ENCODE data around the gene PDZRN3. TPM values are rescaled to one million over a fixed set of nuclear protein-coding genes. Genes with fewer than 3 reads are reported as not detected.
A peak's percentile ranks its signal among the peaks of the same experiment; 100 is the strongest.

Gene PDZRN3
- total and polyA plus RNA-seq, 2 donors (not counting 1 experiment from before 2014, with no cell fraction given): 14.6 to 56.3 TPM

- Histone ChIP-seq H4K20me1 (ENCODE audit: control insufficient read depth, extremely low read depth, insufficient read depth, low read length) (no peaks in the 10 kb centered on the region), H3K4me3 (replicated peaks in 1 of 4; ENCODE audit: control extremely low read depth in 1 of 4, insufficient read depth in 1 of 4, low read depth in 3 of 4, low read length in 4 of 4) (no peak overlapping the region), H3K27ac (ENCODE audit: insufficient read depth, low read length) (no peak overlapping the region), H3K79me2 (ENCODE audit: control insufficient read depth, insufficient read depth, low read length) (no peaks in the 10 kb centered on the region), H3K9ac (ENCODE audit: insufficient read depth, low read length) (no peak overlapping the region), H2AFZ (ENCODE audit: low read length) (no peak overlapping the region), H3K4me1 (ENCODE audit: control insufficient read depth, extremely low read depth, insufficient read depth, low read length) (peaks cover 6% of the 10 kb centered on the region), H3K9me3 (ENCODE audit: control insufficient read depth, insufficient read depth, low read depth, low read length) (no peaks in the 10 kb centered on the region), H3K27me3 (ENCODE audit: control insufficient read depth, insufficient read depth, low read length) (no peaks in the 10 kb centered on the region), H3K36me3 (ENCODE audit: control insufficient read depth, insufficient read depth, low read length) (no peaks in the 10 kb centered on the region), H3K4me2 (ENCODE audit: extremely low read depth, insufficient read depth, low read length) (no peak overlapping the region)
- DNase-seq (ENCODE audit: low read depth in 2 of 2): no peak
- TF ChIP-seq CTCF (conservative IDR thresholded peaks at IDR 0.05 in 1 of 2, IDR thresholded peaks at IDR 0.05 in 1 of 2; ENCODE audit: low read depth in 1 of 2, low read length in 2 of 2): no peak
- no peak for TF ChIP-seq EZH2 (IDR thresholded peaks at IDR 0.05; ENCODE audit: low read length, missing control alignments)
Observed at GRCh38 chr3:73497646-73498406, 126.9 kb downstream of the PDZRN3 start.

DNA sequence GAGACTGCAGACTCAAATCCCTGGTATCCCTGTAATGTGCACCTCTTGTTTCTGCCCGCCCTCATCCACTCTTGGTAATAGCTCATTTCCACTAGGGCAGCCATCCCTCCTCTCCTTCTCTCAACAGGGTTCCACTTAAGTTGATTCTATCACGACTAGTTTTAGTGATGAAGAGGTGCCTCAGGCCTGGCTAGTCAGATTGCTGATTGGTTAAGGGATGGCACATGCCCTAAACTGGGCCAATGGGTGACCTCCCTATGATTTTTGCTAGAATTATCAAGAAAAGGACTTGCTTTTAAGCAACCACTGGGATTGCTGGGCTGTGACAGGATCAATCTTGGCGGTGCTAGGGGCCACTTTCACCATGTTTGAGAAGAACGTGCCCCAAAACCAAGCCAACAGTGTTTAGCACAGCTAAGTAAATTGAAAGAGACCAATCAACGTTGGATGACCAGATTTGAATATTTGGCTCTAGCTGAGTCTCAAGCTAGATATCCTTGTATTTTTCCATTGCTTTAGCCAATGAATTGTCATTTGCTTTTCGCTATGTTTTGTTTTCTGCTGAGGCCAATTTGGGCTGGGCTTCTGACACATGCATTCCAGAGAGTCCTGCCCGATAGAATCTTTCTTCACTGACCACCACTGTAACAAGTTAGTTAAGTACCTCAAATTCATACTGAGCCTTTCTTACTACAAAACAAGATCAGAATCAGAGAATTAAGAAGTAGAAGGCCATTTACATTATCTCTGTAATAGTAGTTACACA, 131.0 kb downstream of the PDZRN3 start:
- Histone ChIP-seq H3K79me2 (ENCODE audit: control insufficient read depth, insufficient read depth, low read length) (no peaks in the 10 kb centered on the region), H4K20me1 (ENCODE audit: control insufficient read depth, extremely low read depth, insufficient read depth, low read length) (no peaks in the 10 kb centered on the region), H3K27me3 (ENCODE audit: control insufficient read depth, insufficient read depth, low read length) (no peaks in the 10 kb centered on the region), H3K4me1 (ENCODE audit: control insufficient read depth, extremely low read depth, insufficient read depth, low read length) (peaks cover 6% of the 10 kb centered on the region), H3K36me3 (ENCODE audit: control insufficient read depth, insufficient read depth, low read length) (no peaks in the 10 kb centered on the region), H3K27ac (ENCODE audit: insufficient read depth, low read length) (peak overlapping the region; percentile 59), H3K9me3 (ENCODE audit: control insufficient read depth, insufficient read depth, low read depth, low read length) (no peaks in the 10 kb centered on the region), H3K9ac (ENCODE audit: insufficient read depth, low read length) (no peak overlapping the region), H3K4me2 (ENCODE audit: extremely low read depth, insufficient read depth, low read length) (peak overlapping the region; percentile 54), H2AFZ (ENCODE audit: low read length) (no peak overlapping the region), H3K4me3 (replicated peaks in 1 of 4; ENCODE audit: control extremely low read depth in 1 of 4, insufficient read depth in 1 of 4, low read depth in 3 of 4, low read length in 4 of 4) (no peak overlapping the region)
- DNase-seq (ENCODE audit: low read depth in 2 of 2): peak; percentile 46 to 91
- TF ChIP-seq EZH2 (IDR thresholded peaks at IDR 0.05; ENCODE audit: low read length, missing control alignments) (no peak), CTCF (conservative IDR thresholded peaks at IDR 0.05 in 1 of 2, IDR thresholded peaks at IDR 0.05 in 1 of 2; ENCODE audit: low read depth in 1 of 2, low read length in 2 of 2) (no peak)

DNA sequence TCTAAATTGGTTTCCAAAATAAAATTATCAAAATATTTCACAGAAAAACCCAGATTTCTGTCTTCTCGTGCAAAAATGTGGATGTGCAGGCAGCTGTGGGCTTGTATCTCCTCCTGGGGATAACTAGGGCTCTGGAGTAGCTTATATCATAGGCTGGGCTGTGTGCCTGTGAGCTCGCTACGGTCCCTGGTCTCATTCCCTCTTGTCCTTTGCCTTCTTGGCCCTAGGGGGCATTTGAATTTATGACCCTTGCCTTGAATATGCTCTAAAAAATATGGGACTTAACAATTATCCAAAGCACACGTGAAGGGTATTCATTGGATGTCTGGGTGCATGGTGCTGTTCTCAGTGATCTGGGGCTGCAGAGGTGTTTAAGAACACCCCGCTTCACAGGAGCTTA, 132.6 kb downstream of the PDZRN3 start:
- H3K9ac ChIP-seq (ENCODE audit: insufficient read depth, low read length): no peak overlapping the region
- H3K27me3 ChIP-seq (ENCODE audit: control insufficient read depth, insufficient read depth, low read length): no peaks in the 10 kb centered on the region
- H3K4me3 ChIP-seq (replicated peaks in 1 of 4; ENCODE audit: control extremely low read depth in 1 of 4, insufficient read depth in 1 of 4, low read depth in 3 of 4, low read length in 4 of 4): no peak overlapping the region
- no peak overlapping the region for H3K27ac ChIP-seq (ENCODE audit: insufficient read depth, low read length)
- H3K79me2 ChIP-seq (ENCODE audit: control insufficient read depth, insufficient read depth, low read length): no peaks in the 10 kb centered on the region
- DNase-seq (ENCODE audit: low read depth in 2 of 2): no peak
- no peaks in the 10 kb centered on the region for H3K9me3 ChIP-seq (ENCODE audit: control insufficient read depth, insufficient read depth, low read depth, low read length)
- H3K4me2 ChIP-seq (ENCODE audit: extremely low read depth, insufficient read depth, low read length): no peak overlapping the region
- H2AFZ ChIP-seq (ENCODE audit: low read length): no peak overlapping the region
- H4K20me1 ChIP-seq (ENCODE audit: control insufficient read depth, extremely low read depth, insufficient read depth, low read length): no peaks in the 10 kb centered on the region
- H3K4me1 ChIP-seq (ENCODE audit: control insufficient read depth, extremely low read depth, insufficient read depth, low read length): peaks cover 6% of the 10 kb centered on the region
- TF ChIP-seq EZH2 (IDR thresholded peaks at IDR 0.05; ENCODE audit: low read length, missing control alignments) (no peak), CTCF (conservative IDR thresholded peaks at IDR 0.05 in 1 of 2, IDR thresholded peaks at IDR 0.05 in 1 of 2; ENCODE audit: low read depth in 1 of 2, low read length in 2 of 2) (no peak)
- H3K36me3 ChIP-seq (ENCODE audit: control insufficient read depth, insufficient read depth, low read length): no peaks in the 10 kb centered on the region

Data from fibroblast of lung (primary cell).